ENCODE results near the gene NTM. TPM values are rescaled to one million over a fixed set of nuclear protein-coding genes. Genes with fewer than 3 reads are reported as not detected.

The NTM gene
- total RNA-seq, 1 experiment from 2014 or later: 9.9 TPM

- Mint-ChIP-seq H3K27ac (peak overlapping the region; percentile 42 to 98 (median 84); a peak in 6 of 7 replicates), H3K4me1 (peaks cover 82 to 84% of the 10 kb centered on the region in 2 experiments), H3K9me3 (no peaks in the 10 kb centered on the region), H3K27me3 (ENCODE audit: low read depth) (peaks cover 3% of the 10 kb centered on the region), H3K36me3 (ENCODE audit: insufficient read depth in 1 of 3, low read depth in 3 of 3) (no peaks in the 10 kb centered on the region; a peak in 1 of 7 replicates), H3K4me3 (peak overlapping the region; percentile 54 to 65; a peak in 4 of 5 replicates)
- H2BK12ac ChIP-seq (ENCODE audit: insufficient read length, low read depth, low read length): no peak overlapping the region
- H2AK5ac ChIP-seq (ENCODE audit: insufficient read length, low read length): no peak overlapping the region
- no peak overlapping the region for H4K8ac ChIP-seq (replicated peaks; ENCODE audit: insufficient read length, low read depth, low read length)
- H2BK5ac ChIP-seq (ENCODE audit: insufficient read length, low read length): no peak overlapping the region
- H2AFZ ChIP-seq (ENCODE audit: low read length): peak overlapping the region; percentile 89
- DNase-seq: peak; percentile 87
- H3K79me2 ChIP-seq (ENCODE audit: insufficient read depth, low read length): no peaks in the 10 kb centered on the region
- no peak overlapping the region for H3K9ac ChIP-seq (ENCODE audit: extremely low read depth, insufficient read length, low read length)
- H4K91ac ChIP-seq (ENCODE audit: insufficient read length, low read depth, low read length): no peak overlapping the region
- H3K4me1 ChIP-seq (ENCODE audit: insufficient read depth, low read length): peaks cover 23% of the 10 kb centered on the region
- H3K27ac ChIP-seq (ENCODE audit: insufficient read length, low read depth, low read length): peak overlapping the region; percentile 59
- H2BK20ac ChIP-seq (ENCODE audit: low read depth, low read length, poor library complexity, severe bottlenecking): no peak overlapping the region
- no peak for TF ChIP-seq CTCF (conservative IDR thresholded peaks at IDR 0.05)
- H3K18ac ChIP-seq (ENCODE audit: insufficient read length, low read depth, low read length): peak overlapping the region; percentile 35
- no peak overlapping the region for H3T11ph ChIP-seq (ENCODE audit: low read length)
- no peaks in the 10 kb centered on the region for H3K27me3 ChIP-seq (ENCODE audit: insufficient read depth, low read length)
- no peaks in the 10 kb centered on the region for H3K23me2 ChIP-seq (ENCODE audit: insufficient read length, low read depth, low read length, poor library complexity, severe bottlenecking)
- H2BK15ac ChIP-seq (ENCODE audit: low read depth, low read length): no peak overlapping the region
- no CpG with 5 or more reads among the region's 9 CpGs for WGBS (ENCODE audit: extremely low coverage, insufficient read length, low lambda C conversion rate)
- no peak overlapping the region for H4K5ac ChIP-seq (ENCODE audit: insufficient read length, low read depth, low read length)
- H3K79me1 ChIP-seq (ENCODE audit: insufficient read depth, low read depth, low read length, poor library complexity, severe bottlenecking): no peaks in the 10 kb centered on the region
- H3K4me2 ChIP-seq (ENCODE audit: insufficient read depth, insufficient read length, low read length): peak overlapping the region; percentile 64
- H3K14ac ChIP-seq (ENCODE audit: insufficient read depth, low read length): peak overlapping the region; percentile 79; the same call in 1 of the 2 replicates
- no peak overlapping the region for H3K56ac ChIP-seq (ENCODE audit: insufficient read length, low read depth, low read length)
- H3K23ac ChIP-seq (ENCODE audit: insufficient read length, low read depth, low read length): no peak overlapping the region
- no peak overlapping the region; the same call in 1 of the 2 replicates for H3K4ac ChIP-seq (ENCODE audit: low read depth, low read length)
- H4K20me1 ChIP-seq (ENCODE audit: control insufficient read depth, insufficient read depth, insufficient read length): no peaks in the 10 kb centered on the region
- H3K9me3 ChIP-seq (ENCODE audit: control insufficient read depth, low read depth, low read length): no peaks in the 10 kb centered on the region
- no peak overlapping the region for H2BK120ac ChIP-seq (ENCODE audit: low read depth, low read length, poor library complexity, severe bottlenecking)
Measured at GRCh38 chr11:131656179-131656838, 285.9 kb downstream of the NTM start.
